Stomach (tissue), 9 donors: ENCODE results near the gene CST9L. TPM values are rescaled to one million over a fixed set of nuclear protein-coding genes. Genes with fewer than 3 reads are reported as not detected.

Source experiments
- DNase-seq, 2 donors: peaks; one replicate each; pipeline versions ENCODE4 v3.0.0 to v3.0.0-alpha.2; 2013 to 2019
- H3K27ac ChIP-seq, 5 donors: fragments of 200-600 bp in 4 of 5; sonication (generic) in 4 of 5; one replicate each; pipeline ENCODE4 v1.5.1; 2013 to 2019; ENCODE audit warnings: mild to moderate bottlenecking in 1 of 5, moderate library complexity in 1 of 5
- H3K27me3 ChIP-seq, 3 donors: fragments of 200-600 bp; sonication (generic); one replicate each; pipeline ENCODE4 v1.5.1; 2017 to 2019; ENCODE audit warnings: mixed run types in 1 of 3
- H3K36me3 ChIP-seq, 4 donors: fragments of 200-600 bp; sonication (generic); 1 replicate in 3 of 4; 2 replicates in 1 of 4; pipeline ENCODE4 v1.5.1; 2016 to 2019
- H3K4me1 ChIP-seq, 4 donors: fragments of 200-600 bp; sonication (generic); one replicate each; pipeline ENCODE4 v1.5.1; 2016 to 2019
- H3K4me3 ChIP-seq, 4 donors: fragments of 200-600 bp; sonication (generic) in 3 of 4; one replicate each; pipeline ENCODE4 v1.5.1; 2016 to 2019; ENCODE audit warnings: mild to moderate bottlenecking in 1 of 4
- H3K9me3 ChIP-seq, 4 donors: fragments of 200-600 bp; sonication (generic); one replicate each; pipeline ENCODE4 v1.5.1; 2016 to 2019
- CTCF ChIP-seq, 7 experiments: fragments of 450-650 bp in 4 of 7; fragments of 200-600 bp in 3 of 7; sonication (generic) in 3 of 7; IDR thresholded peaks; one replicate each; pipeline ENCODE4 v1.5.1; 2016 to 2019; ENCODE audit warnings: antibody characterized with exemption in 7 of 7, control low read depth in 2 of 7, mild to moderate bottlenecking in 1 of 7
- EP300 ChIP-seq: sonication (generic); formaldehyde crosslinking; IDR thresholded peaks from one replicate; pipeline ENCODE4 v1.6.1; 2017; ENCODE audit warnings: antibody characterized with exemption
- POLR2A ChIP-seq, 4 donors: fragments of 450-650 bp; IDR thresholded peaks; one replicate each; pipeline ENCODE4 v1.6.1; 2016; ENCODE audit warnings: antibody characterized with exemption in 4 of 4, control low read depth in 2 of 4, mild to moderate bottlenecking in 1 of 4, moderate library complexity in 1 of 4
- POLR2AphosphoS5 ChIP-seq, 3 donors: sonication (generic); formaldehyde crosslinking; IDR thresholded peaks; one replicate each; pipeline ENCODE4 v1.6.1; 2016; ENCODE audit warnings: antibody characterized with exemption in 3 of 3
- WGBS, 5 donors: extraction: QIAGEN DNeasy Blood & Tissue Kit in 3 of 5; methylation state at CpG; one replicate each; pipeline versions ENCODE4 v1.1.5 to v1.1.7; 2013 to 2018; 5-methylcytosine and 5-hydroxymethylcytosine counted together
- intact Hi-C: fragments of 100-400 bp; cut with DNase I; formaldehyde crosslinking; loops from one replicate; pipeline ENCODE4 v1.15.1; 2023; ENCODE audit warnings: low total_unique reads
- polyA plus RNA-seq, 3 donors: library from polyadenylated mRNA; stranded (reverse); fragments of 200-250 nt; gene quantifications; one replicate each; pipeline ENCODE4 v1.2.3, GENCODE V29; 2013
- total RNA-seq, 5 donors: library from RNA; depleted of rRNA; stranded (reverse); fragments of >200 nt; gene quantifications; one replicate each; pipeline versions ENCODE4 v1.1.0 to v1.2.3, GENCODE V29; 2014 to 2016
- donor health status: healthy with polysubstance abuse.
- donor health status: Bipolar disorder and iron deficiency.
- donor health status: healthy.

CST9L gene
- total and polyA plus RNA-seq, 8 donors: not detected

DNA sequence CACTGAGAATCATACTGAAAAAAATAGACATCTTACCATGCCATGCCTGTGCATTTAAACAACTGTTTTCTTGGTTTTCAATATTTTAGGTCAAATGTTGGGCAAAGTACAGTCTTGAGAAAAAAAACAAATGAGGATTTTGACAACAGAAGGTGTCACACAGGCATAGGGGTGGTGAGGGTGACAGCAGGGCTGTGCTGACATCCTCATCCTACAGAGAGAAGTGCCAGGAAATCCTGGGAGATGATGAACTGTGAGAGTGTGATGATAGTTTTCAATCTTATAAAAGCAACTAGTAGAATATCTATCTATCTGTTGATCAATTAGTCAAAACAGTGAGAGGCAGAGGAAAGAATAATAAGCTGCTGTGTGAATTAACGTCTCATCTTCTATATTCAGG, 53.4 kb downstream of the CST9L start:
- DNase-seq: no peak

More for the DNA sequence above, 53.4 kb downstream of the CST9L start:
- no peaks in the 10 kb centered on the region for H3K4me1 ChIP-seq
- intact Hi-C loops: no loop called here
- WGBS, 5 donors: 36 to 59% (median 56%) methylated on average over 1 of the region's 1 CpG
- TF ChIP-seq POLR2AphosphoS5 (IDR thresholded peaks at IDR 0.05) (no peak), EP300 (no peak), CTCF (IDR thresholded peaks at IDR 0.05) (no peak), POLR2A (IDR thresholded peaks at IDR 0.05) (no peak)
- H3K9me3 ChIP-seq: no peaks in the 10 kb centered on the region
- no peak overlapping the region for H3K4me3 ChIP-seq
- no peaks in the 10 kb centered on the region for H3K36me3 ChIP-seq
- peaks cover 0 to 10% (median 0%) of the 10 kb centered on the region in 3 donors for H3K27me3 ChIP-seq
- H3K27ac ChIP-seq: no peak overlapping the region

Other genes starting within 250 kb of the CST9L start
- 10 to 100 TPM in 1 of 5 donors, 1 to 10 TPM in 4; 2.3 to 17.6 (median 9.0) TPM for gene NXT1, start 217.7 kb downstream of the CST9L start, total RNA-seq
- gene NXT1, start 217.7 kb downstream of the CST9L start, polyA plus RNA-seq: 10 to 100 TPM; 22.1 to 24.8 (median 22.2) TPM
- 10 to 100 TPM in 3 of 5 donors, 1 to 10 TPM in 2; 2.9 to 19.7 (median 10.3) TPM for gene GZF1, start 206.3 kb downstream of the CST9L start, total RNA-seq
- 1 to 10 TPM; 4.4 to 7.6 (median 6.0) TPM for gene GZF1, start 206.3 kb downstream of the CST9L start, polyA plus RNA-seq
- gene NAPB, start 147.0 kb downstream of the CST9L start, total RNA-seq: 10 to 100 TPM in 3 of 5 donors, 1 to 10 TPM in 1, under 1 TPM in 1; 0.58 to 33.5 (median 11.3) TPM
- 1 to 10 TPM; 5.0 to 6.6 (median 5.1) TPM for gene NAPB, start 147.0 kb downstream of the CST9L start, polyA plus RNA-seq
- gene CSTL1, start 128.8 kb downstream of the CST9L start, total RNA-seq: 10 to 100 TPM in 1 of 5 donors, not detected in 4; 39.4 TPM
- gene CSTL1, start 128.8 kb downstream of the CST9L start, polyA plus RNA-seq: not detected
- gene CST11, start 115.6 kb downstream of the CST9L start, total RNA-seq: not detected
- gene CST11, start 115.6 kb downstream of the CST9L start, polyA plus RNA-seq: not detected
- not detected for gene CST8, start 77.4 kb downstream of the CST9L start, total RNA-seq
- not detected for gene CST8, start 77.4 kb downstream of the CST9L start, polyA plus RNA-seq
- gene CST9, start 37.4 kb upstream of the CST9L start, total RNA-seq: not detected
- not detected for gene CST9, start 37.4 kb upstream of the CST9L start, polyA plus RNA-seq
- 1,000 to 10,000 TPM in 1 of 5 donors, 100 to 1,000 TPM in 4; 231 to 2,024 (median 730) TPM for gene CST3, start 69.5 kb upstream of the CST9L start, total RNA-seq
- 100 to 1,000 TPM; 355 to 952 (median 410) TPM for gene CST3, start 69.5 kb upstream of the CST9L start, polyA plus RNA-seq
- not detected for gene CST4, start 120.6 kb upstream of the CST9L start, total RNA-seq
- not detected for gene CST4, start 120.6 kb upstream of the CST9L start, polyA plus RNA-seq
- not detected for gene CST1, start 182.5 kb upstream of the CST9L start, total RNA-seq
- under 1 TPM in 1 of 3 donors, not detected in 2; 0.23 TPM for gene CST1, start 182.5 kb upstream of the CST9L start, polyA plus RNA-seq